ENCODE measurements around the gene CEP350.

Gene CEP350

DNA sequence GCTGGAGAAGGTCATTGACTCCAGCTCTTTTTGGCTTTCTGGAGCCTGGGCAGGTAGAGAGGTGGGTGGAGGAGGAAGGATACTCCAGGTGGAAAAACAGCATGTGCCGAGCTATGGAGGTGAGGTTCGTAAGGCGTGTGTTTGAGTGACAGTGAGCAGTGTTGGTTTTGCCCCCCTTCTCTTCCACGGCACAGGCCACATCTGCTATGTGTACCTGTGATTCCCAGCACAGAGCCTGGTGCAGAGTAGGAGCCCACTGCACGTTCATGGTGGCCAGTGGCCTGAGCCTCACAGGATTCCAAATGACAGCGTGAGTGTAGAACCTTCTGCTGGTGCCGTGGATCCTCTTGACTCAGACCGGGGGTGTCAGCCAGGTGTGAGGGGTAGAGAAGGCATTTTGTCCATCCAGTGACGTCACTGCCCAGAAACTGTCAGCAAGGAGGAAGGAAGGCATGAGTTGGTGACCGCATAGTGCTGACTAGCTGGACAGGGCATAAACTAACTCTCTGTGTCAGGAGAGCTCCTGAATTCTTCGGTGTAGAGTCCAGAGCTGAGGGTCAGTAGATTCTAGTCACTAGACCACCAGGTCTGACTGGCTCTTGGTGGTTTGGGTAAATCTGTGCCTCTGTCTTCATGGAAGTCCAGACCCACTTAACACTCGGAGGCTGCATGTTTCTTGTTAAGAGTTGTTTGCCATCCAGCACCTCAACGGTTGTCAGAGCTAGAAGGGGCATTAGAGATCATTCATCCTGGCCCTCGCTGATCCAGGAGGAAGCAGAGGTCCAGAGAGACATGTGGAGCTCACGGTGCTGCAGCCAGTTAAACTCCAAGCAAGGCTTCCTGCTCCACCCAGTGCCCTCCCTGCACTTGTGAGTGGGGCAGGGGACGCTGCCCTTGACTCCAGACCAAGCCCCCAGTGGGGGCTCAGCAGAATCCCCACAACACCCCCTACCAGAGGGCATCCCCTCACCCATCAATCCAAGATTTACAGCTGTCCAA, 203.8 kb downstream of the CEP350 start:
- no peak for ATAC-seq

GRCh38 chr1:180160357-180160756, 205.7 kb downstream of the CEP350 start:
- no peak for ATAC-seq

DNA sequence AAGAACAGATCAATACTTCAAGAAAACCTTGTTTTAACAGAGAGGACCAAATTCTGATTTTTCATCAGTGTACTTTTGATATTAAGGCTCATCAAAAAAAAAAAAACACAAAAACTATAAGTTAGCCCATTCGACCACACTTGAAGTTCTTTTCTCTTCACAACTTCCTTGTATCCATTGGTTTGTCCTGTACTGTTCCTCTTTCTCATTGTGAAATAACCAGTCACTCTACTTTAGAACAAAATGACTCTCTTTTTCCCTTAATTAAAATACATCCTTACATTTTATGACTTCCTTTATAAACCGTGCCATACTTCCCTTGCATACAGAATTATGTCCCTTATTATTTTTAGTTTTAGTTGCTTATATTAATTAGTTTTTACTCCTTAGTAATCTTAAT, 208.4 kb downstream of the CEP350 start:
- ATAC-seq: no peak

All from activated CD4-positive, CD25-positive, alpha-beta regulatory T cell treated with anti-CD3 and anti-CD28 coated beads, Interleukin-2, amount 50 U/mL, for 24 hours (primary cell).